ENCODE data around the gene EXO5. TPM values are rescaled to one million over a fixed set of nuclear protein-coding genes. Genes with fewer than 3 reads are reported as not detected.

Gene EXO5
- total and polyA plus RNA-seq, 4 donors: 3.5 to 9.2 (median 5.4) TPM

- Histone ChIP-seq H3K4me1 (ENCODE audit: control insufficient read depth in 4 of 4, insufficient read depth in 4 of 4, low read length in 3 of 4) (peaks cover 0 to 12% (median 4%) of the 10 kb centered on the region in 4 donors), H3K9ac (ENCODE audit: low read depth in 1 of 2, low read length in 2 of 2) (no peak overlapping the region), H3K36me3 (ENCODE audit: control insufficient read depth in 4 of 4, insufficient read depth in 3 of 4, low read depth in 1 of 4, low read length in 3 of 4) (peaks cover 0 to 2% (median 0%) of the 10 kb centered on the region in 4 donors), H3K27me3 (ENCODE audit: control insufficient read depth in 4 of 4, insufficient read depth in 4 of 4, low read length in 3 of 4) (no peaks in the 10 kb centered on the region), H3K9me3 (ENCODE audit: control insufficient read depth in 4 of 4, low read length in 3 of 4) (peaks cover 0 to 19% (median 8%) of the 10 kb centered on the region in 4 donors), H3K27ac (ENCODE audit: low read depth in 1 of 2, low read length in 2 of 2) (no peak overlapping the region), H3K4me3 (ENCODE audit: low read depth in 1 of 3, low read length in 3 of 3) (no peak overlapping the region)
- WGBS: 94% methylated on average over 2 of the region's 2 CpGs
- TF ChIP-seq FOXA2 (IDR thresholded peaks at IDR 0.05) (no peak), HNF4A (conservative IDR thresholded peaks at IDR 0.05) (no peak), RAD21 (IDR thresholded peaks at IDR 0.05) (no peak), NR2F2 (IDR thresholded peaks at IDR 0.05) (no peak), MAX (IDR thresholded peaks at IDR 0.05) (no peak), ATF3 (IDR thresholded peaks at IDR 0.05) (no peak), YY1 (IDR thresholded peaks at IDR 0.05) (no peak), TAF1 (conservative IDR thresholded peaks at IDR 0.05) (no peak), JUND (IDR thresholded peaks at IDR 0.05) (no peak), HNF4G (IDR thresholded peaks at IDR 0.05) (no peak), FOXA1 (IDR thresholded peaks at IDR 0.05) (no peak), EGR1 (IDR thresholded peaks at IDR 0.05; ENCODE audit: low read depth in 2 of 2) (no peak), SP1 (IDR thresholded peaks at IDR 0.05) (no peak), GABPA (IDR thresholded peaks at IDR 0.05 in 1 of 2, conservative IDR thresholded peaks at IDR 0.05 in 1 of 2) (no peak), REST (IDR thresholded peaks at IDR 0.05) (no peak), CTCF (IDR thresholded peaks at IDR 0.05; ENCODE audit: low read depth, low read length, missing input control) (no peak), ZBTB33 (IDR thresholded peaks at IDR 0.05) (no peak)
- DNase-seq (ENCODE audit: low spot score): no peak
These were observed 33.3 kb upstream of the EXO5 start for GRCh38 chr1:40475268-40475667.

All from liver (tissue), 9 donors.